H1 (cell line): ENCODE data around the gene BDKRB1. TPM values are rescaled to one million over a fixed set of nuclear protein-coding genes. Genes with fewer than 3 reads are reported as not detected.

ENCODE experiments used
- CTCF ChIA-PET: fragments of 300-600 bp; sonication (Branson Sonifier 250); formaldehyde crosslinking; loops from one replicate; lab custom pipeline; 2021; ENCODE audit not compliant: partially characterized antibody; lab: Charles Lee
- POLR2A ChIA-PET: fragments of 300-600 bp; sonication (Branson Sonifier 250); formaldehyde crosslinking; loops from one replicate; lab custom pipeline; 2021; ENCODE audit warnings: inconsistent platforms; ENCODE audit not compliant: partially characterized antibody; lab: Charles Lee
- DNase-seq, 2 experiments: peaks; one replicate each; pipeline versions ENCODE4 v3.0.0 to v3.0.0-alpha.2; 2010 to 2022; ENCODE audit warnings: low spot score in 2 of 2, low read depth in 1 of 2, mixed read lengths in 1 of 2
- FAIRE-seq: peaks from 2 replicates; lab custom pipeline; 2011; peaks lifted over from hg19 to GRCh38; lab: Jason Lieb, UNC
- H2AFZ ChIP-seq: 2 replicates; pipeline ENCODE4 v1.8.1; 2012; ENCODE audit warnings: low read length, inconsistent platforms
- H2AK5ac ChIP-seq: 2 replicates; pipeline ENCODE4 v1.6.1; 2013; ENCODE audit warnings: low read depth, low read length
- H2BK120ac ChIP-seq: replicated peaks from 2 replicates; pipeline ENCODE3; 2013; ENCODE audit warnings: low read depth, low read length, inconsistent platforms
- H2BK12ac ChIP-seq: 2 replicates; pipeline ENCODE4 v1.6.1; 2013; ENCODE audit warnings: low read depth, low read length
- H2BK15ac ChIP-seq: 2 replicates; pipeline ENCODE4 v1.6.1; 2013; ENCODE audit warnings: low read length
- H2BK20ac ChIP-seq: 2 replicates; pipeline ENCODE4 v1.6.1; 2013; ENCODE audit warnings: low read length
- H2BK5ac ChIP-seq: 2 replicates; pipeline ENCODE4 v1.6.1; 2013; ENCODE audit warnings: low read depth, low read length
- H3K14ac ChIP-seq: 2 replicates; pipeline ENCODE4 v1.6.1; 2013; ENCODE audit warnings: inconsistent platforms; ENCODE audit not compliant: insufficient read length
- H3K18ac ChIP-seq: 2 replicates; pipeline ENCODE4 v1.6.1; 2013; ENCODE audit warnings: low read length; ENCODE audit errors: extremely low read depth
- H3K23ac ChIP-seq: 2 replicates; pipeline ENCODE4 v1.6.1; 2013; ENCODE audit warnings: inconsistent platforms; ENCODE audit not compliant: insufficient read length
- H3K23me2 ChIP-seq: 2 replicates; pipeline ENCODE4 v1.6.1; 2013; ENCODE audit warnings: low read depth, low read length
- H3K27ac ChIP-seq: 2 replicates; pipeline ENCODE4 v1.6.1; 2011; ENCODE audit warnings: low read depth, low read length, inconsistent platforms
- H3K27me3 ChIP-seq, 4 experiments: replicated peaks in 1 of 4; 1 replicate in 1 of 4; 2 replicates in 3 of 4; pipeline versions ENCODE4 v1.6.1 to v1.8.1; 2011 to 2013; ENCODE audit warnings: low read length in 3 of 4, mild to moderate bottlenecking in 3 of 4, inconsistent platforms in 2 of 4, mixed read lengths in 2 of 4, moderate library complexity in 1 of 4; ENCODE audit not compliant: control insufficient read depth in 3 of 4, insufficient read depth in 3 of 4; ENCODE audit errors: extremely low read depth in 1 of 4
- H3K36me3 ChIP-seq, 4 experiments: 2 replicates each; pipeline versions ENCODE4 v1.6.1 to v1.8.1; 2011 to 2013; ENCODE audit warnings: mild to moderate bottlenecking in 4 of 4, low read length in 3 of 4, moderate library complexity in 2 of 4, control low read depth in 1 of 4, inconsistent platforms in 1 of 4; ENCODE audit not compliant: insufficient read depth in 4 of 4, control insufficient read depth in 2 of 4
- H3K4ac ChIP-seq: replicated peaks from 2 replicates; pipeline ENCODE3; 2013; ENCODE audit warnings: low read length, low read depth, mixed read lengths, inconsistent platforms; ENCODE audit not compliant: insufficient read length
- H3K4me1 ChIP-seq, 4 experiments: replicated peaks in 1 of 4; 1 replicate in 1 of 4; 2 replicates in 3 of 4; pipeline versions ENCODE4 v1.6.1 to v1.8.1; 2011 to 2013; ENCODE audit warnings: low read length in 3 of 4, inconsistent platforms in 2 of 4, mixed read lengths in 1 of 4; ENCODE audit not compliant: insufficient read depth in 4 of 4, control insufficient read depth in 3 of 4
- H3K4me2 ChIP-seq, 2 experiments: 2 replicates each; pipeline versions ENCODE4 v1.6.1 to v1.8.1; 2011 to 2013; ENCODE audit warnings: low read depth in 2 of 2, low read length in 2 of 2, control low read depth in 1 of 2, inconsistent platforms in 1 of 2, mild to moderate bottlenecking in 1 of 2; ENCODE audit not compliant: insufficient read depth in 1 of 2
- H3K4me3 ChIP-seq, 4 experiments: fragments of 200-600, 300-600 bp in 1 of 4; sonication (generic), shearing (Covaris generic), sonication (Bioruptor Twin) in 1 of 4; 2 replicates each; pipeline versions ENCODE4 v1.5.1 to v1.8.1; 2011 to 2016; ENCODE audit warnings: low read length in 4 of 4, low read depth in 3 of 4, control low read depth in 2 of 4, inconsistent platforms in 2 of 4, mild to moderate bottlenecking in 2 of 4, mixed read lengths in 1 of 4, moderate library complexity in 1 of 4; ENCODE audit not compliant: insufficient read depth in 2 of 4; ENCODE audit errors: extremely low read depth in 1 of 4
- H3K56ac ChIP-seq: replicated peaks from 2 replicates; pipeline ENCODE3; 2013; ENCODE audit warnings: low read depth, mild to moderate bottlenecking, mixed read lengths, low read length, inconsistent platforms; ENCODE audit not compliant: insufficient read length
- H3K79me1 ChIP-seq: 2 replicates; pipeline ENCODE4 v1.6.1; 2013; ENCODE audit warnings: low read depth, low read length, control low read depth
- H3K79me2 ChIP-seq, 2 experiments: 2 replicates each; pipeline versions ENCODE4 v1.6.1 to v1.8.1; 2012 to 2013; ENCODE audit warnings: low read length in 2 of 2, mild to moderate bottlenecking in 2 of 2, inconsistent platforms in 1 of 2; ENCODE audit not compliant: insufficient read depth in 2 of 2, control insufficient read depth in 1 of 2
- H3K9ac ChIP-seq, 4 experiments: replicated peaks in 1 of 4; 1 replicate in 1 of 4; 2 replicates in 3 of 4; pipeline versions ENCODE4 v1.6.1 to v1.8.1; 2011 to 2013; ENCODE audit warnings: low read depth in 3 of 4, low read length in 3 of 4, control low read depth in 2 of 4, mild to moderate bottlenecking in 2 of 4, moderate library complexity in 2 of 4, inconsistent platforms in 1 of 4; ENCODE audit errors: extremely low read depth in 1 of 4
- H3K9me3 ChIP-seq, 2 experiments: 2 replicates each; pipeline versions ENCODE4 v1.6.1 to v1.8.1; 2012 to 2013; ENCODE audit warnings: mild to moderate bottlenecking in 2 of 2, moderate library complexity in 2 of 2, control low read depth in 1 of 2, inconsistent platforms in 1 of 2, low read depth in 1 of 2, low read length in 1 of 2, mixed read lengths in 1 of 2; ENCODE audit not compliant: insufficient read depth in 2 of 2
- H4K20me1 ChIP-seq, 2 experiments: replicated peaks in 1 of 2; 2 replicates each; pipeline versions ENCODE3 to v1.8.1; 2011 to 2013; ENCODE audit warnings: inconsistent platforms in 2 of 2, low read length in 2 of 2, mild to moderate bottlenecking in 1 of 2; ENCODE audit not compliant: insufficient read depth in 2 of 2, control insufficient read depth in 1 of 2
- H4K5ac ChIP-seq: 2 replicates; pipeline ENCODE4 v1.6.1; 2013; ENCODE audit warnings: low read length, low read depth, mixed read lengths, inconsistent platforms; ENCODE audit not compliant: insufficient read length
- H4K8ac ChIP-seq: 2 replicates; pipeline ENCODE4 v1.8.0; 2013; ENCODE audit warnings: mild to moderate bottlenecking, moderate library complexity, low read length, inconsistent platforms; ENCODE audit not compliant: insufficient read depth; ENCODE audit errors: extremely low read depth
- H4K91ac ChIP-seq: replicated peaks from 2 replicates; pipeline ENCODE3; 2013; ENCODE audit warnings: low read length, mixed read lengths, inconsistent platforms; ENCODE audit not compliant: insufficient read length
- ASH2L ChIP-seq: fragments of 200-600, 300-600 bp; sonication (generic); IDR thresholded peaks from one replicate; pipeline ENCODE4 v1.7.1; 2017; ENCODE audit warnings: low read length
- CHD2 ChIP-seq: IDR thresholded peaks from 2 replicates; pipeline ENCODE4 v1.6.1; 2012; ENCODE audit warnings: low read length, improper control_type of control experiment
- EP300 ChIP-seq, 2 experiments: IDR thresholded peaks; 1 replicate in 1 of 2; 2 replicates in 1 of 2; pipeline ENCODE4 v1.6.1; 2011 to 2012; ENCODE audit warnings: low read depth in 2 of 2, low read length in 2 of 2, mild to moderate bottlenecking in 2 of 2, borderline replicate concordance in 1 of 2, inconsistent platforms in 1 of 2, moderate library complexity in 1 of 2
- HDAC2 ChIP-seq, 2 experiments: fragments of 300-600 bp in 1 of 2; sonication (generic) in 1 of 2; IDR thresholded peaks; 2 replicates each; pipeline ENCODE4 v1.6.1; 2011 to 2012; ENCODE audit warnings: low read depth in 2 of 2, low read length in 2 of 2, mild to moderate bottlenecking in 2 of 2, moderate library complexity in 2 of 2, borderline replicate concordance in 1 of 2, inconsistent platforms in 1 of 2
- MAFK ChIP-seq: IDR thresholded peaks from 2 replicates; pipeline ENCODE4 v1.6.1; 2012; ENCODE audit warnings: low read depth, mild to moderate bottlenecking, improper control_type of control experiment, low read length
- POLR2A ChIP-seq, 2 experiments: IDR thresholded peaks; 1 replicate in 1 of 2; 2 replicates in 1 of 2; pipeline ENCODE4 v1.6.1; 2011; ENCODE audit warnings: low read depth in 2 of 2, low read length in 2 of 2, mild to moderate bottlenecking in 2 of 2; ENCODE audit errors: control extremely low read depth in 1 of 2
- RAD21 ChIP-seq, 2 experiments: IDR thresholded peaks in 1 of 2; conservative IDR thresholded peaks in 1 of 2; 2 replicates each; pipeline ENCODE4 v1.6.1; 2011; ENCODE audit warnings: low read depth in 2 of 2, low read length in 2 of 2, improper control_type of control experiment in 1 of 2, inconsistent platforms in 1 of 2, mild to moderate bottlenecking in 1 of 2, moderate library complexity in 1 of 2
- SAP30 ChIP-seq: fragments of 300-600 bp; sonication (generic); IDR thresholded peaks from 2 replicates; pipeline ENCODE4 v1.7.1; 2012; ENCODE audit warnings: low read length, moderate library complexity, mild to moderate bottlenecking, inconsistent platforms; ENCODE audit not compliant: insufficient read depth, insufficient replicate concordance
- SIX5 ChIP-seq: IDR thresholded peaks from 2 replicates; pipeline ENCODE4 v1.6.1; 2011; ENCODE audit warnings: mild to moderate bottlenecking, low read depth, low read length
- YY1 ChIP-seq: IDR thresholded peaks from 2 replicates; pipeline ENCODE4 v1.6.1; 2011; ENCODE audit warnings: low read depth, mild to moderate bottlenecking, low read length
- WGBS, 2 experiments: shearing (Covaris generic) in 1 of 2; methylation state at CpG; one replicate each; pipeline versions ENCODE4 v1.1.6 to v1.1.7; 2013 to 2015; ENCODE audit warnings: low lambda C conversion rate in 2 of 2, mixed read lengths in 2 of 2, inconsistent platforms in 1 of 2, low coverage in 1 of 2, missing lambda C conversion rate in 1 of 2; ENCODE audit not compliant: insufficient replicate concordance in 2 of 2, insufficient coverage in 1 of 2, insufficient read length in 1 of 2; ENCODE audit errors: extremely low coverage in 1 of 2, missing lambda C conversion rate in 1 of 2; 5-methylcytosine and 5-hydroxymethylcytosine counted together
- polyA plus RNA-seq, 7 experiments: library from polyadenylated mRNA; depleted of rRNA in 3 of 7; stranded (reverse) in 5 of 7; unstranded in 2 of 7; fragments of >200 nt in 5 of 7; fragments of 200-250 nt in 2 of 7; gene quantifications; 1 replicate in 5 of 7; 2 replicates in 1 of 7; 4 replicates in 1 of 7; pipeline versions ENCODE4 v1.2.1 to v1.2.3, GENCODE V29; 2011 to 2013; ENCODE audit warnings: missing spikeins in 2 of 7, mixed read lengths in 2 of 7
- total RNA-seq: library from RNA; stranded (reverse); fragmentation: NEBNext Ultra II Directional; extraction: Animal tissue kit (Norgen Biotek cat#: 25700); gene quantifications from 2 replicates; pipeline ENCODE4 v1.2.1, GENCODE V29; 2021

Gene BDKRB1
- total and polyA plus RNA-seq, 2 of the 8 experiments (the other 6 are each of a cell fraction or from before 2014, with no cell fraction given): 0.27 TPM; not detected in 1

GRCh38 chr14:96229315-96229714 lies 26.7 kb upstream of the BDKRB1 start:
- Histone ChIP-seq H3K27me3 (no peaks in the 10 kb centered on the region), H2AFZ (no peak overlapping the region), H3K23me2 (no peaks in the 10 kb centered on the region), H2BK20ac (no peak overlapping the region), H2BK120ac (no peak overlapping the region), H3K4me1 (no peaks in the 10 kb centered on the region; a peak in 1 of 7 replicates), H3K23ac (no peak overlapping the region), H3K4me3 (no peak overlapping the region), H3K9me3 (peaks cover 4 to 6% of the 10 kb centered on the region in 2 experiments; a peak in 2 of 4 replicates), H3K79me1 (no peaks in the 10 kb centered on the region), H4K5ac (no peak overlapping the region), H2BK12ac (no peak overlapping the region), H3K18ac (no peak overlapping the region), H3K9ac (no peak overlapping the region), H2BK15ac (no peak overlapping the region), H4K8ac (no peak overlapping the region), H4K91ac (no peak overlapping the region), H3K79me2 (no peaks in the 10 kb centered on the region), H2BK5ac (no peak overlapping the region), H3K27ac (no peak overlapping the region), H3K14ac (no peak overlapping the region), H3K4me2 (no peak overlapping the region), H2AK5ac (no peak overlapping the region), H4K20me1 (no peaks in the 10 kb centered on the region), H3K4ac (no peak overlapping the region), H3K56ac (no peak overlapping the region), H3K36me3 (no peaks in the 10 kb centered on the region)
- WGBS, 2 experiments: 89% methylated on average over 6 of the region's 6 CpGs; no CpG with 5 or more reads in 1 of the 2 experiments
- FAIRE-seq (no peak), DNase-seq (no peak)
- ChIA-PET CTCF (interaction anchor here (0.6 to 1.3 kb wide), 2 partner anchors 129 to 179 kb away, joined by 3 to 4 read pairs; no protein-coding TSS in a partner anchor), POLR2A (no interaction called here)
- TF ChIP-seq POLR2A (IDR thresholded peaks at IDR 0.05; ENCODE audit: control extremely low read depth in 1 of 2, low read depth in 2 of 2, low read length in 2 of 2) (no peak), EP300 (IDR thresholded peaks at IDR 0.05; ENCODE audit: borderline replicate concordance in 1 of 2, low read depth in 2 of 2, low read length in 2 of 2) (no peak), CHD2 (no peak), SIX5 (no peak), RAD21 (IDR thresholded peaks at IDR 0.05 in 1 of 2, conservative IDR thresholded peaks at IDR 0.05 in 1 of 2; ENCODE audit: low read depth in 2 of 2, low read length in 2 of 2) (no peak), ASH2L (no peak), MAFK (no peak), HDAC2 (IDR thresholded peaks at IDR 0.05; ENCODE audit: borderline replicate concordance in 1 of 2, low read depth in 2 of 2, low read length in 2 of 2) (no peak), YY1 (no peak), SAP30 (no peak)
